ENCODE results near the gene GSTA4. TPM values are rescaled to one million over a fixed set of nuclear protein-coding genes. Genes with fewer than 3 reads are reported as not detected.

Gene GSTA4, protein sequence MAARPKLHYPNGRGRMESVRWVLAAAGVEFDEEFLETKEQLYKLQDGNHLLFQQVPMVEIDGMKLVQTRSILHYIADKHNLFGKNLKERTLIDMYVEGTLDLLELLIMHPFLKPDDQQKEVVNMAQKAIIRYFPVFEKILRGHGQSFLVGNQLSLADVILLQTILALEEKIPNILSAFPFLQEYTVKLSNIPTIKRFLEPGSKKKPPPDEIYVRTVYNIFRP
- total RNA-seq = 15.1 and 17.1 TPM in 2 replicates

DNA sequence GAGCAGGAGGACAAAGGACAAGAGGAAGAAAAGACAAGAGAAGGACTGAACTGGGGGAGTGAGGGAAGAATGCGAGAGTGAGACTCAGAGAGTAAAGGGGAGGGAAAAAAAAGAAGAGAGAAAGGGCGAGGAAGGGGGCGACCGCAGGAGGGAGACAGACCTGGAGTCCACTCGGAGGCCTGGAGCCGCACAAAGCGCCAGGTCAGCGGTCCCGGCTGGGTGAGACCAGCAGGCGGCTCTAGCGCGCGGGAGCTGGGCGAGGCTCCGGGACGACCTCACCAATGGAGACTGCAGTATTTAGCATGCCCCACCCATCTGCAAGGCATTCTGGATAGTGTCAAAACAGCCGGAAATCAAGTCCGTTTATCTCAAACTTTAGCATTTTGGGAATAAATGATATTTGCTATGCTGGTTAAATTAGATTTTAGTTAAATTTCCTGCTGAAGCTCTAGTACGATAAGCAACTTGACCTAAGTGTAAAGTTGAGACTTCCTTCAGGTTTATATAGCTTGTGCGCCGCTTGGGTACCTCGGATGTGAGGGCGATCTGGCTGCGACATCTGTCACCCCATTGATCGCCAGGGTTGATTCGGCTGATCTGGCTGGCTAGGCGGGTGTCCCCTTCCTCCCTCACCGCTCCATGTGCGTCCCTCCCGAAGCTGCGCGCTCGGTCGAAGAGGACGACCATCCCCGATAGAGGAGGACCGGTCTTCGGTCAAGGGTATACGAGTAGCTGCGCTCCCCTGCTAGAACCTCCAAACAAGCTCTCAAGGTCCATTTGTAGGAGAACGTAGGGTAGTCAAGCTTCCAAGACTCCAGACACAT, at the start of gene GSTA4:
Gene GSTA4, minus strand, starts transcription at position 196 of the 824 bp plus-strand sequence. CDS start 1,041 bp downstream, outside the sequence.

Other genes starting within 250 kb of the GSTA4 start
- not detected in 2 replicates for gene GSTA2, start 231.8 kb downstream of the GSTA4 start, total RNA-seq
- gene GSTA1, start 191.5 kb downstream of the GSTA4 start, total RNA-seq = not detected in 2 replicates
- gene GSTA5, start 154.5 kb downstream of the GSTA4 start, total RNA-seq = not detected in 2 replicates
- not detected in 2 replicates for gene GSTA3, start 85.6 kb downstream of the GSTA4 start, total RNA-seq
- 3.1 and 4.6 TPM in 2 replicates for gene CILK1, start 66.5 kb upstream of the GSTA4 start, total RNA-seq
- 20.2 and 20.8 TPM in 2 replicates for gene FBXO9, start 70.1 kb upstream of the GSTA4 start, total RNA-seq
- gene GCM1, start 153.6 kb upstream of the GSTA4 start, total RNA-seq = not detected in 2 replicates